KMS-11 (cell line): ENCODE measurements around the gene IFIH1.

Source experiments
- H2AFZ ChIP-seq: fragments of 200-600 bp; sonication (generic); 2 replicates; pipeline ENCODE4 v1.6.1; 2016; ENCODE audit warnings: antibody characterized with exemption, mixed run types, low read depth
- H3K27ac ChIP-seq: fragments of 200-600 bp; sonication (generic); 2 replicates; pipeline ENCODE4 v1.6.1; 2016; ENCODE audit warnings: mild to moderate bottlenecking, mixed run types
- H3K27me3 ChIP-seq: fragments of 200-600 bp; sonication (generic); 2 replicates; pipeline ENCODE4 v1.6.1; 2017; ENCODE audit warnings: mild to moderate bottlenecking, low read depth, mixed run types, moderate library complexity; ENCODE audit not compliant: insufficient read depth
- H3K36me3 ChIP-seq: fragments of 200-600 bp; sonication (generic); 2 replicates; pipeline ENCODE4 v1.6.1; 2017; ENCODE audit warnings: mild to moderate bottlenecking, mixed run types; ENCODE audit not compliant: insufficient read depth
- H3K4me1 ChIP-seq: fragments of 200-600 bp; sonication (generic); 2 replicates; pipeline ENCODE4 v1.6.1; 2016; ENCODE audit warnings: mild to moderate bottlenecking, low read depth, mixed run types; ENCODE audit not compliant: poor library complexity, severe bottlenecking
- H3K4me2 ChIP-seq: fragments of 200-600 bp; sonication (generic); 2 replicates; pipeline ENCODE4 v1.7.0; 2016; ENCODE audit warnings: mild to moderate bottlenecking, mixed run types
- H3K4me3 ChIP-seq: fragments of 200-600 bp; sonication (generic); IDR thresholded peaks from 2 replicates; pipeline ENCODE4 v1.6.1; 2017; ENCODE audit warnings: low read depth, low read length, mixed read lengths; ENCODE audit not compliant: insufficient read depth
- H3K79me2 ChIP-seq: fragments of 200-600 bp; sonication (generic); 2 replicates; pipeline ENCODE4 v1.6.1; 2016; ENCODE audit warnings: low read depth, mixed run types; ENCODE audit not compliant: insufficient read depth
- H3K9ac ChIP-seq: fragments of 200-600 bp; sonication (generic); 2 replicates; pipeline ENCODE4 v1.6.1; 2016; ENCODE audit warnings: mild to moderate bottlenecking, mixed run types
- H4K20me1 ChIP-seq: fragments of 200-600 bp; sonication (generic); 2 replicates; pipeline ENCODE4 v1.6.1; 2016; ENCODE audit warnings: mild to moderate bottlenecking, mixed run types; ENCODE audit not compliant: insufficient read depth
- CTCF ChIP-seq: fragments of 200-600 bp; sonication (generic); conservative IDR thresholded peaks from 2 replicates; pipeline ENCODE4 v1.6.1; 2017; ENCODE audit warnings: low read depth, mild to moderate bottlenecking, antibody characterized with exemption, low read length, moderate library complexity, mixed read lengths

Gene IFIH1

GRCh38 chr2:162252153-162252552 lies 66.3 kb downstream of the IFIH1 start:
- no peak overlapping the region for H2AFZ ChIP-seq
- no peak overlapping the region for H3K4me3 ChIP-seq
- no peaks in the 10 kb centered on the region for H4K20me1 ChIP-seq
- H3K4me2 ChIP-seq: no peak overlapping the region
- no peak overlapping the region for H3K9ac ChIP-seq
- H3K27ac ChIP-seq: no peak overlapping the region
- no peak for TF ChIP-seq CTCF
- no peaks in the 10 kb centered on the region for H3K4me1 ChIP-seq
- H3K27me3 ChIP-seq: no peaks in the 10 kb centered on the region
- no peaks in the 10 kb centered on the region for H3K36me3 ChIP-seq
- H3K79me2 ChIP-seq: no peaks in the 10 kb centered on the region

GRCh38 chr2:162245781-162246180 lies 72.7 kb downstream of the IFIH1 start:
- no peaks in the 10 kb centered on the region for H3K79me2 ChIP-seq
- H3K4me3 ChIP-seq: no peak overlapping the region
- no peak for TF ChIP-seq CTCF
- no peak overlapping the region for H2AFZ ChIP-seq
- no peaks in the 10 kb centered on the region for H3K27me3 ChIP-seq
- no peak overlapping the region for H3K4me2 ChIP-seq
- H3K9ac ChIP-seq: no peak overlapping the region
- no peaks in the 10 kb centered on the region for H3K36me3 ChIP-seq
- no peak overlapping the region for H3K27ac ChIP-seq
- no peaks in the 10 kb centered on the region for H3K4me1 ChIP-seq
- no peaks in the 10 kb centered on the region for H4K20me1 ChIP-seq

- no peak for TF ChIP-seq CTCF
- no peak overlapping the region for H3K9ac ChIP-seq
- H4K20me1 ChIP-seq: no peaks in the 10 kb centered on the region
- H3K79me2 ChIP-seq: no peaks in the 10 kb centered on the region
- H3K4me2 ChIP-seq: no peak overlapping the region
- no peaks in the 10 kb centered on the region for H3K4me1 ChIP-seq
- no peak overlapping the region for H3K27ac ChIP-seq
- no peak overlapping the region for H3K4me3 ChIP-seq
- no peak overlapping the region for H2AFZ ChIP-seq
- H3K27me3 ChIP-seq: no peaks in the 10 kb centered on the region
- H3K36me3 ChIP-seq: no peaks in the 10 kb centered on the region
Measured at GRCh38 chr2:162245061-162245460, 73.4 kb downstream of the IFIH1 start.

- no peaks in the 10 kb centered on the region for H3K27me3 ChIP-seq
- no peaks in the 10 kb centered on the region for H4K20me1 ChIP-seq
- H3K4me3 ChIP-seq: no peak overlapping the region
- H3K36me3 ChIP-seq: no peaks in the 10 kb centered on the region
- no peaks in the 10 kb centered on the region for H3K4me1 ChIP-seq
- no peak for TF ChIP-seq CTCF
- H2AFZ ChIP-seq: no peak overlapping the region
- H3K27ac ChIP-seq: no peak overlapping the region
- no peaks in the 10 kb centered on the region for H3K79me2 ChIP-seq
- H3K9ac ChIP-seq: no peak overlapping the region
- no peak overlapping the region for H3K4me2 ChIP-seq
Measured at GRCh38 chr2:162244541-162245031, 73.9 kb downstream of the IFIH1 start.
